Ovary (tissue), 3 donors: Measurements from ENCODE around the gene SSR4.

Source experiments
- CTCF ChIP-seq, 3 donors: fragments of 450-650 bp in 2 of 3; fragments of 200-600 bp in 1 of 3; IDR thresholded peaks; one replicate each; pipeline versions ENCODE4 v1.5.1 to v1.8.0; 2016 to 2022; ENCODE audit warnings: antibody characterized with exemption in 3 of 3, mild to moderate bottlenecking in 1 of 3
- EP300 ChIP-seq: sonication (generic); formaldehyde crosslinking; IDR thresholded peaks from one replicate; pipeline ENCODE4 v1.6.1; 2017; ENCODE audit warnings: antibody characterized with exemption
- POLR2A ChIP-seq: fragments of 450-650 bp; IDR thresholded peaks from one replicate; pipeline ENCODE4 v1.6.1; 2017; ENCODE audit warnings: antibody characterized with exemption, mild to moderate bottlenecking, moderate library complexity
- donor health status: DM: no; HTN: no; CAD: no.

- TF ChIP-seq CTCF (IDR thresholded peaks at IDR 0.05) (no peak), EP300 (no peak), POLR2A (no peak)
Observed at GRCh38 chrX:153769158-153769864, 25.2 kb upstream of the SSR4 start.
